EH (cell line): Measurements from ENCODE around the gene EXOSC2.
A peak's percentile ranks its signal among the peaks of the same experiment; 100 is the strongest.

Experiments
- DNase-seq: peaks from one replicate; pipeline ENCODE4 v3.0.0-alpha.2; 2015; ENCODE audit warnings: low read depth

The EXOSC2 gene, protein sequence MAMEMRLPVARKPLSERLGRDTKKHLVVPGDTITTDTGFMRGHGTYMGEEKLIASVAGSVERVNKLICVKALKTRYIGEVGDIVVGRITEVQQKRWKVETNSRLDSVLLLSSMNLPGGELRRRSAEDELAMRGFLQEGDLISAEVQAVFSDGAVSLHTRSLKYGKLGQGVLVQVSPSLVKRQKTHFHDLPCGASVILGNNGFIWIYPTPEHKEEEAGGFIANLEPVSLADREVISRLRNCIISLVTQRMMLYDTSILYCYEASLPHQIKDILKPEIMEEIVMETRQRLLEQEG

GRCh38 chr9:130693426-130694191 is at the start of gene EXOSC2:
Gene EXOSC2 (plus strand): TSS chr9:130693780. CDS start chr9:130693792, 12 bp downstream.
- peak; percentile 99 for DNase-seq

GRCh38 chr9:130651221-130651620 is 42.4 kb upstream of the EXOSC2 start:
- no peak for DNase-seq

DNA sequence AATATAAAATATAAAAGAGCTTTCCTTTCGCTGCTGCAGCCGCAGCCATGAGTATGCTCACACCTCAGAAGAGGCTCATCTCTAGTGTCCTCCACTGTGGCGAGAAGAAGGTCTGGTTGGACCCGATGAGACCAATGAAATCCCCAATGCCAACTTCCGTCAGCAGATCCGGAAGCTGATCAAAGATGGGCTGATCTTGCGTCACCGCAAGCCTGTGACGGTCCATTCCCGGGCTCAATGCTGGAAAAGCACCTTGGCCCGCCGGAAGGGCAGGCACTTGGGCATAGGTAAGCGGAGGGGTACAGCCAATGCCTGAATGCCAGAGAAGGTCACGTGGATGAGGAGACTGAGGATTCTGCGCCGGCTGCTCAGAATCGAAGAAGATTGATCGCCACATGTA is 41.8 kb upstream of the EXOSC2 start:
- DNase-seq = no peak

DNA sequence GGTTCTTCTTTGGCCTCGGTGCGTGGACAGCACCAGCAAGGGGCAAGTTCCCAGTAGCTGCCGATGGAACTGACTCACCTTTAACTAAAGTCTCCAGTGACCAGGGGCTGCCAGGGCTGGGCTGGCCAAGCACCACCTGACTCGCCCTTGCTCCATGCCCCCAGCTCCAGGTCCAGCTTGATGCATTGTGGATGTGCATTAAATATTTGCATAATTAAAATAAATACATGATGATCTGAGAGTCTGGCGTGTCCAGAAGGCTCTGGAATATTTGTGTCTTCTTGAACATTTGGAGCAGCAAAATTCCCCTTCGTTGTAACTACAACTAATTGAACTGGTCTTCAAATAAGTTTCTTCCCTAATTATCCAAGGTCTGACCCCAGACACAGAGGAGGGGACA is 38.7 kb upstream of the EXOSC2 start:
- DNase-seq = no peak

DNA sequence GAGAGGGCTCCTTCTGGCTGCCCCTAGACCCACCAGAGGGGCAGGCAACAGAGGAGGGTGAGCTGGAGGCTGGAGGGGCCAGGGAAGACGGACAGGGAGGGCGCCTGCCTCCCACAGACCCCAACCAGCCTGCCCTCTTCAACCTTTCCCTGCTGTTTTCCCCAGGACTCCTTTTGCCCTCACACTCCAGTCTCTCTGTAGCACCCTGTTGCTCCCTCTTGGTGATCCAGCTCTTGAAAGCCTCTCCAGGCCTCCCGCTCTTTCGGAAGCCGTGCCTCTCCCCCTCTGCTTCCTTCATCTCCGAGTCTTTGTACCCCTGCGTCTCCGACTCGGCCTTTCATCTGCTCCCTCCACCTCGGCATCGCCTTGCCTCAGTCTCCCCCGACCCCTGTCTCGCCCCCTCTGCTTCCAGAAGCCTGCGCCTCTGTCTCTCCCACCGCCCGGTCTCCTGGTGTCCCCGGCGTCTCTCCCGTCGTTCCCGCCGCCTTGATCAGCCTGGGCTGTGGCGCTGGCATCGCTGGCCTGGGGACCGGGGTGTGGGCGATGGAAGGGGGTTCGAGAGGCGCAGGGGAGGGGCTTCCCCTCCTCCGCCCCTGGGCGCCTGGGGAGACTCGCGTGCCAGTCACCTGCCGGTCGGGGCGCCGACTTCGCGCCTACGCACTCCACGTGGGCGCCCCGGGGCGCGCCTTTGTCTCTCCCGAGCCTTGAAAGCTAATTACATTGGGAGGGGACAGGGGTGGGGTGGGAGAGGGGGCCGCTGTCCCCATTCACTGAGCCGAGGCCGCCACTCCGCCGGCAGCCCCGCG is 34.5 kb upstream of the EXOSC2 start:
- no peak for DNase-seq

DNA sequence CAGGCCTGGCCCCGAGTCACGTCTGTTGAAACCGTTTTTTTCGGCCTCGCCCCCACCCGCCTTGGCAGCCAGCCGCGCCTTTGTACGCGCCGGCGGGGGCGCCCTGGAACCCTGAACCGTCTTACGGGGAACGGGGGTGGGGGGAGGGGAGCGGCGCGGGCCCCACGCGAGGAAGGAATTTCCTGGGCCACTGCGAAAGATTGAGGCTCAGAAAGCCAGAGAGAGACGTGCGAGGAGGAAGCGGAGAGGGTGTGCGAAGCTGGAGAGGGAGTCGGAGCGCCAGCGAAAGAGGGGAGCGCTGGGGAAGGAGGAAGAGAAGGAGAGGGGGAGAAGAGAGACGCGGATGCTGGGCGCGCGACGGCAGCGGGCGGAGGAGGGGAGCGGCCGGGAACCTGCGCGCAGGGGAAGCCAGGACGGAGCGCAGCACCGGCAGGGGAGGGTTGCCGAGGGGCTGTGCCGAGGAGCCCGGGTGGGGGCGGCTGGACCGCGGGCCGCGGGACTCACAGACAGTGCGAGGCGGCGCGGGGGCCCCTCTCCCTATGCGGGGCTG is 33.8 kb upstream of the EXOSC2 start:
- no peak for DNase-seq

DNA sequence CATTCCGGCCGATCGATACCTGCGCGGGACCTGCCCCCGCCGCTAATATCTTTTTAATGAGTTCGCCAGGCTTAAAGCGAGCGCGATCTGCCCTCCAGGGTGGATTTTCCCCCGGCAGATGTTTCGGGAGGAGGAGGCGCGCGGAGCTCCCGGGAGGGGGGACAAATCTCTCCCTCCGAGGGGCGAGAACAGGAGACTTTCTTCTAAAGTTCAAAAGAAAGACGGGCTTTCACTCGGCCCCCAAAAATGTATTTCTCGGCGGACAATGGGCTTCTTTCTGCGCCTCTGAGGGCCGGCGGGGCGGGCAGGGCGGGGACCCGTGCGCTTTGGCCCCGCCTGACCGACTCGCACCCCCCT is 33.3 kb upstream of the EXOSC2 start:
- DNase-seq = no peak

GRCh38 chr9:130660683-130661450 is 32.7 kb upstream of the EXOSC2 start:
- DNase-seq = no peak

- DNase-seq = no peak
Measured at GRCh38 chr9:130661451-130662098, 32.0 kb upstream of the EXOSC2 start.

- no peak for DNase-seq
Measured at GRCh38 chr9:130662099-130662969, 31.2 kb upstream of the EXOSC2 start.

- DNase-seq = no peak
Measured at GRCh38 chr9:130662970-130663257, 30.7 kb upstream of the EXOSC2 start.

GRCh38 chr9:130663258-130663976 is 30.2 kb upstream of the EXOSC2 start:
- no peak for DNase-seq

DNA sequence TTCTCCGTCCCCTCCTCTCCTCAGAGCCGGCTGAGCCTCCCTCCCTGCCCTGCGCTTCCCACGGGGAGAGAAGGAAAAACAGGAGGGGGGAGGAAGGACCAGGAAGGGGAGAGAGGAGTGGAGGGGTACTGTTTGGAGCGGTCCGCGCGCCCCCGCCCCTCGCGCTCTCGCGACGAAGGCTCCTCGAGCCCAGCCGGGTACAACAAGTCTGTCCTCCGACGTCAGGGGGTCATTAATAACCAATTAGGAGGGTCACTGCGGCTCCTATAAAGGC is 29.7 kb upstream of the EXOSC2 start:
- no peak for DNase-seq

DNA sequence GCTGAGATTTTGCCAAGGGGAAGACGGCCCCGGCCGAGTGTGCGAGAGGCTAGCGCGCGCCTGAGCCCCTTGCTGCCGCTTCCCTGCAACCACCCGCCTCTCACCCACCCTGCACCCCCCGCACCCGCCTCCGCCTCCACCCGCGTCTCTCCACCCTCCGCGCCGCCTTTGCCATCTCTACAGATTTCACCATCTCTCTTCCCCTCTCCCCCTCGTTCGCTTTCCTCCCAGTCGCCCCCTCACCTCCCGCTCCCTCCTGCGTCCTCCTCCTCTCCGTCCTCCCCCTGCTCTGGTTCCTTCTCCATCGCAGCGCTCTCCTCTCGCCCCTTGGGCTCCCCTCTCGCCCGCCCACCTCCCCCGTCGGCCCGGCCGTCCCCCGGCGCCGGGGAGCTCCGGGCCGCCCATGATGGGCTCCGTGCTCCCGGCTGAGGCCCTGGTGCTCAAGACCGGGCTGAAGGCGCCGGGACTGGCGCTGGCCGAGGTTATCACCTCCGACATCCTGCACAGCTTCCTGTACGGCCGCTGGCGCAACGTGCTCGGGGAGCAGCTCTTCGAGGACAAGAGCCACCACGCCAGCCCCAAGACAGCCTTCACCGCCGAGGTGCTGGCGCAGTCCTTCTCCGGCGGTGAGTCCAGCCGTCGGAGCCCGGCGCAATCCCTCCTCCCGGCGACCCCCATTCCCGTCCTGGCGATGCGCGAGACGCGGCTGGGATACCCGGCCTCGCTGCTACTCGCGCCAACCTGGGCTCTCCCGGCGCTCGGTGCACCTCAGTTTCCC is 29.1 kb upstream of the EXOSC2 start, which contains the start of gene PRDM12:
Gene PRDM12 (plus strand): TSS at position 344 of the 778 bp plus-strand sequence. CDS start 60 bp downstream, at position 404.
- DNase-seq = no peak

DNA sequence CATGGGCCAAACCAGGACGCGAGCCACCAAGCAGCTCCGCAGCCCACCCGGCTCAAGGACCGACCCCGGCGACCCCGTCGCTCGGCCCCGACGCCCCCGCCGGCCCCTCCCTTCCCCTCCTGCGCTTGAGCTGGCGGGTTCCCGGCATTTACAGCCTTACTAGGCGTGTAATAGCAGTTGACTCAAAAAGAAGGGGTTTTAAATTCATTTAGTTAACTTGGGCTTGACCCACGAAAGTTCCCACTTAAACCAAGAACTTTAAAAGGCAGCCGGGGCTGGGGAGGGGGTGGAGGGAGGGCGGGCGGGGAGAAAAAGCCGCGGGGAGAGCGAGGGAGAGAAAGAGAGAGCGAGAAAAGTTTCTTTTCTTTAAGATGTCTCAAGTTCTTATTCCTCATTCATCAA is 28.6 kb upstream of the EXOSC2 start:
- DNase-seq = no peak

DNA sequence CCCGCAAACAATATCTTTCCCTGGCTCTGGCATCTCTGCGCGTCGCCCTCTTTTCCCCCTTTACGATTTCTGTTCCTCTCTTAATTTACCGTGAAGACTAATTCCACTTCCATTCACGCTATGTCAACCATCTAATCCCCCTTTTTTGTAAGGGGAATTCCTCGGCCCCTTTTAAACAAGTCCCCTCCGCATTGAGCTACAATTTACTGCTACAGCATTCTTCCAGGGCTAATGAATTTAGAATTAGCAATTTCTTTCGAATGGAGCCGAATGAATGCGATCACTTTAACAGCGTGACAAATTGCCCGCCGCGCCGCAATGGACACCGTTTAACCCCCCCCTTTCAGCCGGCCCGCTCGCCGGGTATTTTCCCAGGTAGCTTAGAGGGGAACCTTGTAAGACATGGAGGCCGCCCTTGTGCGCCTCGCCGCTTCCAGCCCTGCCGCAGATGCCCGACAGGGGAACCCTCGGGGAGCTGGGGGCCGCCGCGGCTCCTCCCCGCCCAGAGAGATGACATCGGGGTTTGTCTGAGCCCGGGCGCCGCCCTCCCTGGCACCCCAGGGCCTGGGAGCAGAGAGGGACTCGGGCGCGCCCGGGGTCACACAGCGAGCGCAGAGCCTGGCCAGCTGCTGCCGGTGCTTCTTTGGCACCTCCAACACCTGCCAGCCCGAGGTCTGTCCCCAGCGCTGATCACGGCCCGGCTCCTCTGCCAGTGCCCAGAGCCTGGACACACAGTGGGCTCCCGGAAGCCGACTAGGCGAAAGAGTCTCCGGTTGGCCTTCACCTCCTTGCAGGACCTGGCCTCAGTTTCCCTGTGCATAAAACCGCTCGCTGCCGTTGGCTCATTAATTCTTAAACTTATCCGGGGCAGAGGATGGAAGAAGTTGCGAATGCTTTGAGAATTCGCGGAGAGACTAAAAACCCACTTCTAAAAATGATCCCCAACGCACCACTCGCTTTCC is 27.9 kb upstream of the EXOSC2 start:
- no peak for DNase-seq

- no peak for DNase-seq
Measured at GRCh38 chr9:130666393-130667119, 27.0 kb upstream of the EXOSC2 start.
